Testis (tissue), 2 donors: ENCODE measurements around the gene NARS2.

Source experiments
- POLR2A ChIP-seq: fragments of 450-650 bp; IDR thresholded peaks from one replicate; pipeline ENCODE4 v1.6.1; 2017; ENCODE audit warnings: antibody characterized with exemption, mild to moderate bottlenecking, moderate library complexity
- TF ChIP-seq, protein P1 (sequence below), 3 experiments: fragments of 450-650 bp in 2 of 3; fragments of 200-600 bp in 1 of 3; sonication (generic) in 1 of 3; IDR thresholded peaks; one replicate each; pipeline ENCODE4 v1.5.1; 2016 to 2019; ENCODE audit warnings: antibody characterized with exemption in 3 of 3, mild to moderate bottlenecking in 2 of 3, moderate library complexity in 1 of 3

DNA sequence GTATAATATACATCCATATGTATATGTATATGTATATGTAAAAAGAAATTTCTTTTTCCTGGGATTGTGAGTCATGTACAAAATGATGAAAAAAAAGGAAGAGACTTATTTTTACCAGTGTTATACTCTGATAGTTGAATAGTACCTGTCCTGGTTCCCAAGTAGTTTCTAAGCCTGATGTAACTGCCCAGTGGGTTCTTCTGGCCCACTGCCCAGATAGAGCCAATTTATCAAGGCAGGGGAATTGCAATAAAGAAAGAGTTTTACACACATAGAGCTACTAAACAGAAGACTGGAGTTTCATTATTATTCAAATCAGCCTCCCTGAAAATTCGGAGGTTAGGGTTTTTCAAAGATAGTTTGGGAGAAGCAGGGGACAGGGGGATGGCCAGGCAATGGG, 29.1 kb upstream of the NARS2 start:
- TF ChIP-seq, protein P1, sequence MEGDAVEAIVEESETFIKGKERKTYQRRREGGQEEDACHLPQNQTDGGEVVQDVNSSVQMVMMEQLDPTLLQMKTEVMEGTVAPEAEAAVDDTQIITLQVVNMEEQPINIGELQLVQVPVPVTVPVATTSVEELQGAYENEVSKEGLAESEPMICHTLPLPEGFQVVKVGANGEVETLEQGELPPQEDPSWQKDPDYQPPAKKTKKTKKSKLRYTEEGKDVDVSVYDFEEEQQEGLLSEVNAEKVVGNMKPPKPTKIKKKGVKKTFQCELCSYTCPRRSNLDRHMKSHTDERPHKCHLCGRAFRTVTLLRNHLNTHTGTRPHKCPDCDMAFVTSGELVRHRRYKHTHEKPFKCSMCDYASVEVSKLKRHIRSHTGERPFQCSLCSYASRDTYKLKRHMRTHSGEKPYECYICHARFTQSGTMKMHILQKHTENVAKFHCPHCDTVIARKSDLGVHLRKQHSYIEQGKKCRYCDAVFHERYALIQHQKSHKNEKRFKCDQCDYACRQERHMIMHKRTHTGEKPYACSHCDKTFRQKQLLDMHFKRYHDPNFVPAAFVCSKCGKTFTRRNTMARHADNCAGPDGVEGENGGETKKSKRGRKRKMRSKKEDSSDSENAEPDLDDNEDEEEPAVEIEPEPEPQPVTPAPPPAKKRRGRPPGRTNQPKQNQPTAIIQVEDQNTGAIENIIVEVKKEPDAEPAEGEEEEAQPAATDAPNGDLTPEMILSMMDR (IDR thresholded peaks at IDR 0.05): no peak
- TF ChIP-seq POLR2A: no peak
